PC-3 (cell line): Measurements from ENCODE around the gene SLC13A4. TPM values are rescaled to one million over a fixed set of nuclear protein-coding genes. Genes with fewer than 3 reads are reported as not detected.
"Not testable (repeated sequence)": the region's sequence is repeated elsewhere in the genome, so short reads cannot be mapped to it uniquely, and the experiment has no call there.

Experiments used
- ATAC-seq: fragments of 200-7000 bp; cut with Tn5 transposase; 2 replicates; pipeline ENCODE4 v1.9.1; 2020; ENCODE audit warnings: mild to moderate bottlenecking, moderate library complexity
- BruUV-seq: library from RNA; stranded (reverse); fragments of 400-500 nt; replicated peaks from 2 replicates; lab custom pipeline; 2021; lab: Mats Ljungman, UMichigan
- CTCF ChIA-PET: fragments of 300-600 bp; sonication (Branson Sonifier 250); formaldehyde crosslinking; loops from one replicate; lab custom pipeline; 2022; ENCODE audit warnings: antibody characterized with exemption; lab: Charles Lee
- POLR2A ChIA-PET: fragments of 300-600 bp; sonication (Branson Sonifier 250); formaldehyde crosslinking; loops from one replicate; lab custom pipeline; 2022; ENCODE audit warnings: antibody characterized with exemption; ENCODE audit not compliant: unreplicated experiment; lab: Charles Lee
- DNase-seq: peaks from one replicate; pipeline ENCODE4 v3.0.0-alpha.2; 2015
- H2AFZ ChIP-seq: fragments of 300-600 bp; sonication (generic); 2 replicates; pipeline ENCODE4 v1.6.0; 2016; ENCODE audit warnings: antibody characterized with exemption, low read length
- H3F3A ChIP-seq: fragments of 300-600 bp; sonication (generic); one replicate; pipeline ENCODE4 v1.6.0; 2017; ENCODE audit warnings: antibody characterized with exemption, low read length, control low read depth, mild to moderate bottlenecking; ENCODE audit not compliant: unreplicated experiment
- H3K27ac ChIP-seq: fragments of 300-600 bp; sonication (generic); 2 replicates; pipeline ENCODE4 v1.5.1; 2016; ENCODE audit warnings: mild to moderate bottlenecking, low read length
- H3K27me3 ChIP-seq: fragments of 300-600 bp; sonication (generic); 2 replicates; pipeline ENCODE4 v1.6.1; 2016; ENCODE audit warnings: low read length, mixed read lengths
- H3K36me3 ChIP-seq: fragments of 300-600 bp; sonication (generic); 2 replicates; pipeline ENCODE4 v1.6.1; 2016; ENCODE audit warnings: low read depth, mixed run types, low read length, mixed read lengths
- H3K4me1 ChIP-seq: fragments of 300-600 bp; sonication (generic); 2 replicates; pipeline ENCODE4 v1.5.1; 2016; ENCODE audit warnings: low read length; ENCODE audit not compliant: insufficient read depth
- H3K4me2 ChIP-seq: fragments of 300-600 bp; sonication (generic); 2 replicates; pipeline ENCODE4 v1.6.0; 2016; ENCODE audit warnings: low read length
- H3K4me3 ChIP-seq: fragments of 300-600 bp; sonication (generic); 2 replicates; pipeline ENCODE4 v1.5.1; 2016; ENCODE audit warnings: mild to moderate bottlenecking, low read length, mixed read lengths
- H3K79me2 ChIP-seq: fragments of 300-600 bp; sonication (generic); 2 replicates; pipeline ENCODE4 v1.6.1; 2017; ENCODE audit warnings: low read length, mixed read lengths
- H3K9ac ChIP-seq: fragments of 300-600 bp; sonication (generic); 2 replicates; pipeline ENCODE4 v1.6.0; 2016; ENCODE audit warnings: mild to moderate bottlenecking, low read length
- H3K9me2 ChIP-seq: fragments of 300-600 bp; sonication (generic); replicated peaks from 2 replicates; pipeline ENCODE4 v1.6.1; 2016; ENCODE audit warnings: mixed run types, low read length, mixed read lengths
- H3K9me3 ChIP-seq: fragments of 300-600 bp; sonication (generic); 2 replicates; pipeline ENCODE4 v1.6.1; 2016; ENCODE audit warnings: low read length, mixed read lengths
- H4K20me1 ChIP-seq: fragments of 300-600 bp; sonication (generic); 2 replicates; pipeline ENCODE4 v1.6.1; 2016; ENCODE audit warnings: low read length, mixed read lengths
- EZH2 ChIP-seq: fragments of 300-600 bp; sonication (generic); IDR thresholded peaks from one replicate; pipeline ENCODE4 v1.6.1; 2017; ENCODE audit warnings: antibody characterized with exemption, mild to moderate bottlenecking, low read length; ENCODE audit not compliant: unreplicated experiment
- EZH2phosphoT487 ChIP-seq: fragments of 300-600 bp; sonication (generic); IDR thresholded peaks from 2 replicates; pipeline ENCODE4 v1.6.1; 2018; ENCODE audit warnings: mild to moderate bottlenecking, antibody characterized with exemption, low read length, borderline replicate concordance
- intact Hi-C: fragments of 100-400 bp; cut with micrococcal nuclease; formaldehyde crosslinking; loops from 2 replicates; pipeline ENCODE4 v1.9.0; 2023
- total RNA-seq: library from RNA; depleted of rRNA; stranded (reverse); fragments of >200 nt; gene quantifications from 2 replicates; pipeline ENCODE4 v1.2.3, GENCODE V29; 2014
- TF ChIP-seq, protein P1 (sequence below): fragments of 300-600 bp; sonication (generic); conservative IDR thresholded peaks from 2 replicates; pipeline ENCODE4 v1.5.1; 2017; ENCODE audit warnings: antibody characterized with exemption, low read depth, mild to moderate bottlenecking, low read length

The SLC13A4 gene
- total RNA-seq, 1 experiment from 2014 or later, result not detected

DNA sequence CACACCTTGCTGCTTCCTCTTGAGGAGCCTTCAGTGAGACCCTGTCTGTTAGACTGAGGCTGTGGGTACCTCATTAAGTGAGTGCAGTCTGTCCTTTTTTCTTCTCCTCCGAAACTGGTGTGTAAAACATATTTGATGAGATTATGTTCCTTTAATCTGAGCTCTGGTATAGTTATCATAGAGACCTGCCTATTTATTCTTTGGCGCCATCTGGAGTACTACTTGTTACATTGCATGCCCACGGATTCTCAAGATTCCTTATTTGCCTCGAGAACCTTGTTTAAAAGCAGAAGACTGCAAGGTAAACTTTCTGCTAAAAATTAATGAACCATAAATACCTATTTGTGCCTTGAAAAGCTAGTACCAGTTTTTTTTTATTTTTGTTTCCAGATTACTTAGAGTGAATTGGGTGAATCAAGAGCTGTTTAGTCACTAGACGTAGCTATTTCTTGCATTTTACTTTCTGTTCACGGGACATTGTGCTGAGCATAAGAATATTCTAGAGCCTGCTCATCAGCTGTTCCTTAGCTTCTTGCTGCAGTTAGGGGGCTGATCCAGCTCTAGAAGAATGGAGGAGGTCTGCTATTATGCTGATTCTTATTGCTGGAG is 82.6 kb downstream of the SLC13A4 start:
- H3K27ac ChIP-seq, result no peak overlapping the region
- H3K4me2 ChIP-seq, result no peak overlapping the region
- no peak overlapping the region for H2AFZ ChIP-seq
- POLR2A ChIA-PET, result no interaction called here
- no peaks in the 10 kb centered on the region for H3K9me2 ChIP-seq
- H3K9ac ChIP-seq, result no peak overlapping the region
- no peak for TF ChIP-seq EZH2phosphoT487
- TF ChIP-seq, protein P1, sequence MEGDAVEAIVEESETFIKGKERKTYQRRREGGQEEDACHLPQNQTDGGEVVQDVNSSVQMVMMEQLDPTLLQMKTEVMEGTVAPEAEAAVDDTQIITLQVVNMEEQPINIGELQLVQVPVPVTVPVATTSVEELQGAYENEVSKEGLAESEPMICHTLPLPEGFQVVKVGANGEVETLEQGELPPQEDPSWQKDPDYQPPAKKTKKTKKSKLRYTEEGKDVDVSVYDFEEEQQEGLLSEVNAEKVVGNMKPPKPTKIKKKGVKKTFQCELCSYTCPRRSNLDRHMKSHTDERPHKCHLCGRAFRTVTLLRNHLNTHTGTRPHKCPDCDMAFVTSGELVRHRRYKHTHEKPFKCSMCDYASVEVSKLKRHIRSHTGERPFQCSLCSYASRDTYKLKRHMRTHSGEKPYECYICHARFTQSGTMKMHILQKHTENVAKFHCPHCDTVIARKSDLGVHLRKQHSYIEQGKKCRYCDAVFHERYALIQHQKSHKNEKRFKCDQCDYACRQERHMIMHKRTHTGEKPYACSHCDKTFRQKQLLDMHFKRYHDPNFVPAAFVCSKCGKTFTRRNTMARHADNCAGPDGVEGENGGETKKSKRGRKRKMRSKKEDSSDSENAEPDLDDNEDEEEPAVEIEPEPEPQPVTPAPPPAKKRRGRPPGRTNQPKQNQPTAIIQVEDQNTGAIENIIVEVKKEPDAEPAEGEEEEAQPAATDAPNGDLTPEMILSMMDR, result peak; percentile 67
- no peak for TF ChIP-seq EZH2
- CTCF ChIA-PET, result interaction anchor here (1.2 to 1.3 kb wide), 2 partner anchors 24 to 371 kb away, joined by 5 to 13 read pairs; no protein-coding TSS in a partner anchor
- intact Hi-C loops, result loop anchor here (1.0 kb wide), 3 partner anchors 24 to 371 kb away; no protein-coding TSS in a partner anchor
- no peaks in the 10 kb centered on the region for H4K20me1 ChIP-seq
- ATAC-seq (peak; percentile 80), DNase-seq (peak; percentile 63)
- H3K4me1 ChIP-seq, result no peaks in the 10 kb centered on the region
- no peaks in the 10 kb centered on the region for H3F3A ChIP-seq
- H3K27me3 ChIP-seq, result no peaks in the 10 kb centered on the region
- no peaks in the 10 kb centered on the region for H3K9me3 ChIP-seq
- no TSS peak for BruUV-seq
- no peaks in the 10 kb centered on the region for H3K79me2 ChIP-seq
- H3K4me3 ChIP-seq, result no peak overlapping the region
- H3K36me3 ChIP-seq, result peaks cover 43% of the 10 kb centered on the region

DNA sequence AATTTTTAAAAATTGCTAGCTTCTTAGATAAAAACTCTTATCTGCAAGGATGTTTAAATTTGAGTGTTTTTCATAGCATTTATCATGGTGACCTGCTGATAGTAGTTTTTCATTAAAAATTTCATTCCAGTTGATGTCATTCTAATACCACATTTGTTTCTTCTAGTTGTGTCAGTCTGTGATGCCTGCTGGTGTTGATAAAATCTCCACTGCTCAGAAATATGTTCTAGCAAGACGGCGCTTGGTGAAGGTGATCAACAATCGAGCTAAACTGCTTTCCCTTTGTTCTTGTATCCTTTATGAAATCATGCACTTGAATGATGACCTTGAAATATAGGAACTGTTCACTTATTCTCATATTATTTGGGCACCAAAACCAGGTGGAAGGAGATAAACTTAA is 83.3 kb downstream of the SLC13A4 start:
- CTCF ChIA-PET, result interaction anchor here (1.2 to 1.3 kb wide), 2 partner anchors 24 to 370 kb away, joined by 5 to 13 read pairs; no protein-coding TSS in a partner anchor
- Histone ChIP-seq H3K9me3 (no peaks in the 10 kb centered on the region), H3K27ac (no peak overlapping the region), H3K4me3 (no peak overlapping the region), H3K27me3 (no peaks in the 10 kb centered on the region), H3K36me3 (peaks cover 46% of the 10 kb centered on the region), H3K79me2 (no peaks in the 10 kb centered on the region), H3K9ac (no peak overlapping the region), H3F3A (no peaks in the 10 kb centered on the region), H3K9me2 (no peaks in the 10 kb centered on the region), H3K4me1 (no peaks in the 10 kb centered on the region), H4K20me1 (no peaks in the 10 kb centered on the region), H3K4me2 (no peak overlapping the region), H2AFZ (no peak overlapping the region)
- ATAC-seq (no peak), DNase-seq (no peak)
- intact Hi-C loops, result loop anchor here (1.0 kb wide), 3 partner anchors 23 to 370 kb away; no protein-coding TSS in a partner anchor
- TF ChIP-seq, protein P1, result no peak
- TF ChIP-seq EZH2 (no peak), EZH2phosphoT487 (no peak)
- POLR2A ChIA-PET, result no interaction called here
- BruUV-seq, result no TSS peak

DNA sequence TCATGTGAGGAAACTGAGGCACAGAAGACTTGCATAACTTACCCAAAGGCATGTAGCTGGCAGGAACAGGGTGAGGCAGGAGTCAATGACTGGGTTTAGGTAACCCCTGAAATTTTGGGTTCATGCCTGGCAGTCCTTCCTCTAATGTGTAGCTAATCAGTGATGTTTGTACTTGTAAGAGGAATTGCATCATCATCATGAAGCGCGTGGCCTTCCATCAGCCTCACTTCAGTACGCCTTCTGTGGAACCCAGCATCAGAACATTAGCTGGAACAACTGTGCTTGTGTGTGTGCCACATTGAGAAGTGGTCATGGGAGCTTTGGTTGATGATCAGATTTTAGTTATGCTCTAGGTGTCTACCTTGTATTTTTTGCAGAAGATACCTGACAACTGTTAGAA is 83.8 kb downstream of the SLC13A4 start:
- H3K9ac ChIP-seq, result no peak overlapping the region
- H4K20me1 ChIP-seq, result no peaks in the 10 kb centered on the region
- intact Hi-C loops, result no loop called here
- H3K36me3 ChIP-seq, result peaks cover 46% of the 10 kb centered on the region
- BruUV-seq, result no TSS peak
- no peak overlapping the region for H3K4me2 ChIP-seq
- TF ChIP-seq, protein P1, result no peak
- no peak for TF ChIP-seq EZH2phosphoT487
- no peak for TF ChIP-seq EZH2
- ChIA-PET CTCF (no interaction called here), POLR2A (no interaction called here)
- no peak overlapping the region for H2AFZ ChIP-seq
- H3K9me3 ChIP-seq, result no peaks in the 10 kb centered on the region
- no peaks in the 10 kb centered on the region for H3K4me1 ChIP-seq
- DNase-seq (no peak), ATAC-seq (no peak)
- no peak overlapping the region for H3K27ac ChIP-seq
- H3K4me3 ChIP-seq, result no peak overlapping the region
- H3F3A ChIP-seq, result no peaks in the 10 kb centered on the region
- H3K27me3 ChIP-seq, result no peaks in the 10 kb centered on the region
- no peaks in the 10 kb centered on the region for H3K9me2 ChIP-seq
- no peaks in the 10 kb centered on the region for H3K79me2 ChIP-seq

DNA sequence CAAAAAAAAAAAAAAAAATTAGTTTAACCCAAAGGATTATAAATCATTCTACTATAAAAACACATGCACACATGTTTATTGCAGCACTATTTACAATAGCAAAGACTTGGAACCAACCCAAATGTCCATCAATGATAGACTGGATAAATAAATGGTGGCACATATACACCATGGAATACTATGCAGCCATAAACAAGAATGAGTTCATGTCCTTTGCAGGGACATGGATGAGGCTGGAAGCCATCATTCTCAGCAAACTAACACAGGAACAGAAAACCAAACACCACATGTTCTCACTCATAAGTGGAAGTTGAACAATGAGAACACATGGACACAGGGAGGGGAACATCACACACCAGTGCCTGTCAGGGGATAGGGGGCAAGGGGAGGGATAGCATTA is 88.3 kb downstream of the SLC13A4 start:
- DNase-seq, H3K27ac ChIP-seq, ATAC-seq, H2AFZ ChIP-seq, H3K79me2 ChIP-seq, H3K9me3 ChIP-seq, H3K4me3 ChIP-seq, POLR2A ChIA-PET, H3K4me1 ChIP-seq, BruUV-seq, H3K27me3 ChIP-seq, H3K9ac ChIP-seq, H3K9me2 ChIP-seq, H4K20me1 ChIP-seq, intact Hi-C loops, H3F3A ChIP-seq, H3K4me2 ChIP-seq: not testable (repeated sequence)
- CTCF ChIA-PET, result interaction anchor here (0.5 kb wide), 1 partner anchor 1952 kb away, joined by 5 read pairs; no protein-coding TSS in a partner anchor
- peaks cover 42% of the 10 kb centered on the region for H3K36me3 ChIP-seq
